DMS53 (cell line): ENCODE data around the gene SLC22A23.
A peak's percentile ranks its signal among the peaks of the same experiment; 100 is the strongest.

Source experiments
- DNase-seq: peaks from one replicate; lab custom pipeline; 2025; lab: John Stamatoyannopoulos, UW

The SLC22A23 gene

DNA sequence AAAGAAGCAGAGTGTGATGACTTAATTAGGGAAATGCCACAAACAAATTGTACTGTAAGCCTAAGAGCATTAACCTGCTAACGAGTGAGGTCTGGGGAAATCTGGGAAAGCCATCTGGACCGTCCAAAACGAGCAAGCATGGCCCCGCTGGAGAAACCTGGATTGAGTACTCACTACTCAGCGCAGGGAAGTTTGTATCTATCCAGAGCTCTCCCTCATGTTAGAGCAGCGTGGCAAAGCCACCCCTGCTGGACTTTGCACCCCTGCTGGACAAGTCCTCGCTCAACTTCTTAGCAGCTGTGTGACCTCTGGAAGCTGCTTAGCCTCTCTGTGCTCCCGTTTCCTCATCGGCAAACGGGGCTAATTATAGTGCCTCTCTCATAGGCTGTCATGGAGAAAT lies 160.8 kb downstream of the SLC22A23 start:
- no peak for DNase-seq

- peak; percentile 56 for DNase-seq
Measured at GRCh38 chr6:3294921-3295871, 161.7 kb downstream of the SLC22A23 start.

- no peak for DNase-seq
Measured at GRCh38 chr6:3294396-3294795, 162.5 kb downstream of the SLC22A23 start.

DNA sequence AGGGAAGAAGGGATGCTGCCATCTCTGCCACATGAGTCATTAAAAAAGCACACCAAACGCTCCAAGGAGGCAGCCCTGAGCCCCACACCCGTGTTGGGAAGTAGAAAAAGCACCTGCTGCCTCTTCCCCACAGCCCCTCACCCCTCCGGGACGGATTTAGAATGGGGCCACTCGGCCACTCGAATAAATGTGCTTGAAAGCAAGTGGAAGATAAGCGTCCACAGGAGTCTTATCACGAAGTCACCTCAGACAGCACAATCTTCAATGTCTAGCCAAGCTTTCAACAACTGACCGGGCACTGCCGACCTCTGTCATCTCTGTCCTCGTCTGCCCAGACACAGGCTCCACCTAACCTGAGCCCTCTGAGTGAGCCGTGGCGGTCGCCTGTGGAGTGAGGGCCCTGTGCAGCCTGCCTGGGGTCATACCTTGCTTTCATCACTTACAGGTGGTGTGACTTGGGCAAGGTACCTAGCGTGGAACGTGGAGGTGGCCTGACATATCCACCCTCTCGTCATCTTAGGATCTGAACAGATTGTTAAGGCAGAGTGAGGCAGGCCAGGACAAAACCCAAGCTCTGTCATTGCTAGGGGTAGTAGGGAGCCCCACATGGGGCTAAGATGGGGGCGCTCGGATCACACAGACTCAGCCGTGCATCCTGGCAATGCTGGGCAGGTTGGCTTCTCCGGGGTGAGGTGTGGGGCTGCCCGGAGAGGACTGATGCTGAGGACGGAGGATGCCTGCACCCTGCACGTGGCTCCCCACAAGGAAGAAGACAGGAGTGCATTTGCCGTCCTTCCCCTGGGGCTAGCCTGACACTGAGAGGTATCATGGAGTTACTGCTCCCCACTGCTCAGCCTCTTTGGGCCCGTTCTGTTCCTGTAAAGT lies 163.3 kb downstream of the SLC22A23 start:
- DNase-seq, result no peak

- DNase-seq, result no peak
Measured at GRCh38 chr6:3292431-3293197, 164.2 kb downstream of the SLC22A23 start.

GRCh38 chr6:3291987-3292386 lies 164.9 kb downstream of the SLC22A23 start:
- no peak for DNase-seq

GRCh38 chr6:3291346-3291745 lies 165.5 kb downstream of the SLC22A23 start:
- no peak for DNase-seq

DNA sequence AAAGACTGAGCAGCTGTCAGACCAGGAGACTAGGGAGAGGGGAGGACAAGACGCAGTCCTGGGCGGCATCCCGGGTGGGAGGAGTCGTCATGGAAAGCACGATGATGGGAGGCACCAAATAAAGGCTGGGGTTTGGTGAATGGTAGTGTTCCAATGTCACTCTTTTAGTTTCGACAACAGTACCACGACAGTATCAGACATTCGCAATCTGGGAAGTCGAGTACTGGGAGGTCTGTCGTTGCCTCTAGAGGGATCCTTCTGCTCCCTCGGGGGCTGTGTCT lies 166.0 kb downstream of the SLC22A23 start:
- no peak for DNase-seq

DNA sequence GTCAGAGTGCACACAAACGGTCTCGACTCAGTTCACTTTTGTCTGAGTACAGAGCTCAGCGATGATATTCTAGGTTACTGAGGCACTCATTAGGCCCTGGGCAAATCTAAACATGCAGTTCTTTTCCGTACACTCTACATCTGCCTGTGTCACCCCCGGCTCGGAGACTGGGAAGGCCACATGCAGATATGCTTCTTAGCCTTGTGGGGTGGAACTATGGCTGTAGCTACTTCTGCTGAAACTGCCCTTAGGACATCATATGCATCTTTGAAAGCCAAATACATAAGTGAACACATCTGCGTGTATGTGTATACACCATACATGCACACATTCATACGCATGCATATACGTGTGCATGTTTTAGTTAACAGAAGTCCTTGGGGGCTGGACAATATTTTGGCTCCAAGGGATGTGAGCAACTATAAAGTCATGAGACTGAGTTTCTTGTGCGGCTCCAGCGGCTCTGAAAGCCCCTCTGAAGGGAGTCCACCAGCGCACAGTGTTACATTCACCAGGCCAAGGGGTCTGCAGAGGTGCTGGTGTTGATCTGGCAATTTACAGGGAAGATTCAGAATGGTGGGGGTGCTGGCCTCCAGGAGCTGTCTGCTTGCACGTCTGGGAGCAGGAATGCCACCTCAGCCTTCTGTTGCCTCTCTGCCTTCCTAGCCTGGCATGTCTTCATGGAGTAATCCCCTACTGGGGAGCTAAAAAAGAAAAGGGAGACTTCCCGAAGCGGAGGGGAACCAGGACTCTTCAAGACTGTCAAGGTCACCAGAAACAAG lies 166.5 kb downstream of the SLC22A23 start:
- DNase-seq, result no peak

DNA sequence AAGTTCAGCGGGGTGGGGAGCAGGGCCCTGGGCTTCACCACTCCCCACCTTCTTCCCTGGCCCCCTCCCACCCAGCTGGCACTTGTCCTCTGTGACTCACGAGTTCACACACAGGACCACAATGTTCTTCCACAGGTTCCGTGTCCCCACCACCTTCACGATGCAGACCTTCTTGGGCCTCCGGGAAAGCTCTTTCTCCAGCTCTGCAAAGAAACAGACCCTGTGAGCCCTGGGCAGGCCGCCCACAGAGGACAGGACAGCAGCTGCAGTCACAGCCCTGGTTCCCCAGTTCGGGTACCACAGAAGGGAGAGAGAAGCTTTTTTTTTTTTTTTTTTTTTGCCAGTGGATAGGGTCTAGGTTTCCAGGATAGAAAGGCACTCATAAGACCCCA lies 167.2 kb downstream of the SLC22A23 start:
- no peak for DNase-seq

- no peak for DNase-seq
Measured at GRCh38 chr6:3288711-3289663, 167.9 kb downstream of the SLC22A23 start.

- DNase-seq, result no peak
Measured at GRCh38 chr6:3287976-3288707, 168.7 kb downstream of the SLC22A23 start.

DNA sequence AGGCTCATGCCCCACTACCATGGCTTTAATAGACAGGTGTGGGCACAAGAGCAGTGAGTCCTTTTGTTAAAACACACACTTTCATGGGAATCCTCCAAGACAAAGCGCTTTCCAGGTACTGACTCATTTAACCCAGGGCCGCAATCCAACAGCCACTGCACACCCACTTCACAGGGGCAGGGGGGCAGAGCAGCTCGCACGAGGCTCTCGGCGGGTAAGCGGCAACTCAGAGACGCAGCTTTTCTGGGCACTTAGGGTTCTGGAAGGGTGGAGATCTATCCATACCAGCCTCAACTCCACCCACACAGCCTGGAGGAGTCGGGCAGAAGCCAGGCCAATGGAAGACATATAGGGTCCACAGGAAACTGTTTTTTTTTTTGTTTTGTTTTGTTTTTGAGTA lies 169.5 kb downstream of the SLC22A23 start:
- no peak for DNase-seq

DNA sequence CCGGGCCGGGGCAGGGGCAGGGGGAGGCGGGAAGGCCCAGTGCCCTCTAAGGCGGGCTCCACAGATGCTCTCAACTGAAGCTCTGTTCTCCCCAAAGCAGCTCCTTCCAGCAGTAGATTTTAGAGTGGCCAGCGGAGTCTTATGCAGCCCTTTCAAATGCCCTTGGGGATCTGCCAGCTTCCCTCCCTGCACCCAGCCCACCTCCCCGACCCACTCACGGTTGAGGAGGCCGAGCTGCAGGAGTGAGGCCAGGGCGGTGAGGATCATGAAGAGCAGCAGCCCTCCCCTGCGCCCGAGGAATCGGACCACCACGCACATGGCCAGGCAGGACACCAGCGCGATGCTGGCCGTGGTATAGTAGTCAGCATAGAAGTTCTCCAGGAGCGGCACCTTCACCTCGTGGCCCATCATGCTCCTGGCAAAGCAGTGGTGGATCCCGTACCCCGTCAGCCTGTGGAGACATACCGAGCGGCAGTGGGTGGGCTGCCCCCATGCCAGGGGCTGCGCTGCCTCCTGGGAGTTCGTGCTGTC lies 170.1 kb downstream of the SLC22A23 start:
- DNase-seq, result no peak

DNA sequence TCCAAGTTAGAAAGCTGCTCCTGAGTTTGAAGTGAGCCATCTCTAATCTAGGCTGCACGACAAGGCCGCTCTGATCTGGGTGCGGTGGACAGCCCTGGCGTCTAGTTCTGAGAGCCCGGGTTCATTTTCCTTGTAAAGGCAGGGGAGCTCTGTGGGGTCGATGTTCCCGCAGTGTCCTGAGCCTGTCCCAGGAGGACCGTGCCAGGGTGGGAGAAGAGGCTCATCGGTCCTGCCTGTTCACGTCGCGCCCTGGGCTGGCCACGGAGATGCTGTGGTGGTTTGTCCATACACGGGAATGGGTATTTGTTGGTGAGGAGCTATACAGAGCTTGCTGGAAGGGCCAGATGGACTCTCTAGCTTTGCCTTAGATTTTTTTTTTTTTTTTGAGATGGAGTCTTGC lies 171.1 kb downstream of the SLC22A23 start:
- no peak for DNase-seq

DNA sequence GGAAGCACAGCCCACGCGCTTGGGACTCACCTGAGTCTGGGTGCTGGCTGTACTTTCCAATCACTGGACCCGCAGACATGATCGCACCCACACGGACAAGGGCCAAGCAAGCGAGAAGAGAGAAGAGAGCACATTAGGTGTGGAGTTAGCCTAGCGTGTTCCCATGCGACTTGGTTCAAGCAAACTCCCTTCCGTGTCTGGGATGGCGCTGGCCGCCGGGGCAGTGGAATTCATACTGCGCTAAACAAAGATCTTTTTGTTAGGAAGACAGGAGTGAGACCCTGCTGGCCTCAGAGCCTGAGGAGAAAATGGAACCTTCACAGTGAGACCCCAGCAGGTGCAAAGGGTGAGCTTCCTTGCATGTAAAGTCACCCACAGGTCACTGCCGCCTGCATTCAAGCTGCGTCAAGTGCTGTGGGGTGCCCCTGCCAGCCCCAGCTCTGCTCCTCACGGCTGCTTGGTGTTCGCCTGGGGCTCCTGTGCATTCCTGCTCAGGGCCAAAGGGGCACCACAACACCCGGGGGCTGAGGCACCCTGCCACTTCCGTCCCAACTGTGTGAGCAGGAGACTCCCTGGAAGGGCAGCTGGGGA lies 171.7 kb downstream of the SLC22A23 start:
- DNase-seq, result no peak

DNA sequence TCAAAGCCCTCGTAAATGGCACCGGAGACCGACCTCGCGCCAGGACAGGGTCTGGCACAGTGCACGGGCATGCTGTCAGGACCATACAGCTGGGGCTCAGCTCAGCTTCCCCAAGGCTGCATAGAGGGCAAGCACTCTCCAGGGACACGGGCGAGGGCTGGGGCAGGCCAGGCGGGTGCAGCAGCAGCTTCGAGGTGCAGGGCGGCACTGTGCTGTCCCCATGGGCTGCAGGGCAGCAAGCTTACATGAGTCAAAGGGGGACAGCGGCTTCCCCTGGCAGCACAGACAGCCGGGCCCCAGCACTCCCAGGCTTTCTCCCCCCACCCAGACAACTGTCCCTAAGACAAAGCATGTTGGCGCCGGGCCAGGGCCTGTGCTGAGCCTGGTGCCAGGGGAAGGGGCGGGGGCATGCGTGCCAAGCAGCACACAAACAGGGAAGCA lies 172.4 kb downstream of the SLC22A23 start:
- DNase-seq, result no peak

- DNase-seq, result no peak
Measured at GRCh38 chr6:3283641-3284435, 173.0 kb downstream of the SLC22A23 start.
